ENCODE results near the gene KLHL40. TPM values are rescaled to one million over a fixed set of nuclear protein-coding genes. Genes with fewer than 3 reads are reported as not detected.

KLHL40 gene
- total RNA-seq, 1 donor from 2014 or later, result not detected

DNA sequence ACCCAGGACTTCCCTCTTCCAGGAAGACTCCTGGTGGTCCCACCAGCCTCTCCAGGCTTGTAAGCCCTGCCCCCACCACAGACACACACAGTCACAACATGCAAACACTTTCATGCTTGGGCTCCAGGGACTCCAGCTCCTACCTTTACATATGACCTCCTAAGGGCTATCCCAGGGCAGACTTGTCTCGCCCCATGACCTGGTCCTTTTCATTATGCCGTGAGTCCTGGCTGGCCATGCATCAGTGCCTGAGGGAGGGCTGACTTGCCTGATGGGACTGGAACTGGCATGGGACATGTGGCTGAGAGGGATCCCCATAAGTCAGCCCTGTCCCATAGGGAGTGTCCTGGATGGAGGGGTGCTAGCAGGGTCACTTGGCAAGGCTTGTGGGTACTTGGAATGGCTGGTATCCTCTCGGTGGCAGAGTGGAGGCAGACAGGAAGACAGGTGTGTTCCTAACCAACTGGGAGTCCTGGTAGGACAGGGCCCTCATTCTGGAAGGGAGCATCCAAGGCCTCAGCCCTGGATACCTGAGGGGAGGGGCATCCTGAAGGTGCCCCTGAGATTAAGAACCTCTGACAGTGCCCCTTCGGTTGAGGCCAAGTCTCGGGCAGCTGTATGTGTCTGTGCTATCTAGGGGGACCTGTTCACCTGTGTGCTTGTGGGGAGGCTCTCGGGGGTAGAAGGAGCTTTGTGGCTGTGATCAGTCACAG lies 17.8 kb downstream of the KLHL40 start:
- DNase-seq (ENCODE audit: low read depth in 2 of 2), result no peak

DNA sequence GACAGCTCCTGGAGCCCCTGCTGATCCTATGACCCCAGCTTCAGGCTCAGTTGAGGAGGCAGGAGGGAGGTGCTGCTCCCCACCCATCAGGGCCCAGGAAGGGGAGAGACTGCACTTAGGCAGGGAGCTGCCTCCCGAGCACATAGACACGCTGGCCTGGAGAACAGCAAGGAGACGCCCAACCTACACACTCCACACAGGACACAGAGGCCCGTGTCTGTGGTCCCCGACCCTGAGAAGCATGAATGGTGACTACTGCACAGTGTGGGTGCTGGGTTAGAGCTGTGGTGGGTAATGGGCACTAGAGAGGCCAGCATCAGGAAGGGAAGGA lies 18.3 kb downstream of the KLHL40 start:
- no peak for DNase-seq (ENCODE audit: low read depth in 2 of 2)

DNA sequence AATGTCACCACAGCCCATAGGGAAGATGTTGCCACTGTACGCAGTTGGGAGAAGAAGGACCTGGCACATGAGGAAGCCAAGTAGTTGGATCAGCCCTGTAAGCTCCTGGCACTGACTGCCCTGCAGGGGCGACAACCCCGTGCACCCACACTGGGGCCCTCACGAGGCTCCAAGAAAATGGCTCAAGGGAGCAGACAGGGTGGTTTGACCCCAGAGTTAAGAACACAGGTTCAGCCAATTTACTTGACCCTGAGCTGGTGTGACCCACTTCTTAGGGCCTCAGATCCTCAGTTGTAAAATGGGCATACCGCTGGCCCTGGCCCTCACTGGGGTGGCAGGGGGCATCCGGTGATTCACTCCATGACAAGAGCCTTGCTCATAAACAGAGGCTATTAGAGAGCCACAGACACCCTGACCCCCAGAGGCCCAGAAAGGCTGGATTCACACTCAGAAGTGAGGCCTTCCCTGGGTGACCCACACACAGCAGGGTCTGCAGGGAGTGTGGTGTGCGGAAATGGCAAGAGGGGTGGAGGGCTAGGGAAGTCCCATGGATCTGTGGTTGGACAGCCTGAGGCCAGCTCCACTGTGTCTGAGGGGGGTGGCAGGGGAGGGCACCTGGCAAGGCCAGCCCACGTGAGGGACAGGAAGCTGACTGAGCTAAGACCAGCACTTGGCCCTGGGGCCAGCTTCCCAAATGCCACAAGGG lies 19.0 kb downstream of the KLHL40 start:
- DNase-seq (ENCODE audit: low read depth in 2 of 2), result no peak

DNA sequence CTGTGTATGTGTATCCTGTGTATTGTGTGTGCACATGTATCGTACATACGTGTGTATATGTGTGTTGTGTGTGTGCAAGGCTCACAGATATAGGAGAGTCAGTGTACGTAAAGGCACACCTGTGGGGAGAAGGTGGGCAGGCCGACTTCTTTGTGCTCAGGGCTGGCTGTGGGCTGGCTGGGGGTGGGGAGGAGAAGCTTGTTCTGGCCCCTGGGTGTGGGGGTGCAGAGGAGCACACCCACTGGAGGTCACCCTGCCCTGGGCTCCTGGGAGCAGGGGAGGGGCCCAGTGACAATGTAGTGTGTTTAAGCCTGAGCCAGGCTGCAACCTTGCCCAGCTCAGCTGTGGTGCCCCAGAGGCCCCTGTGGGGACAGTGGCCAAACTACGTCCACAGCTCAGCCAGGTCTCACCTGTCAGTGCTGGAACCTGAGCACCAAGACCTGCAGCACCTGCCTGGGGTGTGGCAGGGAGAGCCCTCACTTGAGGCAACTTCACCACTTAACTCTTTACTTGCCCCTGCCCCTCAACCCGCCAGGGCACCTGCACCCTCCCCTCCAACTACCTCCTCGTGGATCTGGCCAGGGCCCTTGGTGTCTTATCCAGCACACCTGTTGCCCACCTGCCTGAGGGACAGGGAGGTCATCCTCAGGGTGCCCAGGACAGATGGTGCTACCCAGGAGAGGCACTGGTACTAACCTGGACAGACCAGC lies 19.9 kb downstream of the KLHL40 start:
- no peak for DNase-seq (ENCODE audit: low read depth in 2 of 2)

DNA sequence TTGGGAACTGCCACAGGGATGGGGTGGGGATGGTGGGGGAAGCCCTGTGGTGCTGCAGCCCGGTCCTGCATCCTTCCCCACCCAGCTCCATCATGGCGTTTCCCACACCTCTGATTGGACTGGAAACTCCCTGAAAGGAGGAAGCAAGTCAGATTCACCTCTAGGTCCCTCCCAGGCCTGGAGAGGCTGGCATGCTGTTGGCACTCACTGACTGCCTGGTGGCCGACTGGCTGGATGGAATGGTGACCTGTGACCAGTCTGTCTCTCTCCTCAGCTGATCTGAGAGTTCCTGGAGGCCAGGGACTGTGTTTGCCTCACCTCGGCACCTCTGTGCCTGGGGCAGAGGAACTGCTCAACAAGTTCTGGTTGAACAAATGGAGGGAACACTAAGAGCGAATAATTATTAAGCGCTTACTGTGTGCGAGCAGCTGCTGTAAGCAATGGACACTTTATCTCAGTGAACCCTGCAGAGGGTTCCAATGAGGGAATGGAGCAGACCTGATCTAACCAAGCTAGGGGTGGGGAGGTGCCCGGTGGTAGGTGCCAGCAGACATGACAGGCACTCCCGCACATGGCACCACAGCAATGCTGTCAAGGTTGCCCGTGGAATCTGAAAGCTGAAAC lies 20.7 kb downstream of the KLHL40 start:
- no peak for DNase-seq (ENCODE audit: low read depth in 2 of 2)

DNA sequence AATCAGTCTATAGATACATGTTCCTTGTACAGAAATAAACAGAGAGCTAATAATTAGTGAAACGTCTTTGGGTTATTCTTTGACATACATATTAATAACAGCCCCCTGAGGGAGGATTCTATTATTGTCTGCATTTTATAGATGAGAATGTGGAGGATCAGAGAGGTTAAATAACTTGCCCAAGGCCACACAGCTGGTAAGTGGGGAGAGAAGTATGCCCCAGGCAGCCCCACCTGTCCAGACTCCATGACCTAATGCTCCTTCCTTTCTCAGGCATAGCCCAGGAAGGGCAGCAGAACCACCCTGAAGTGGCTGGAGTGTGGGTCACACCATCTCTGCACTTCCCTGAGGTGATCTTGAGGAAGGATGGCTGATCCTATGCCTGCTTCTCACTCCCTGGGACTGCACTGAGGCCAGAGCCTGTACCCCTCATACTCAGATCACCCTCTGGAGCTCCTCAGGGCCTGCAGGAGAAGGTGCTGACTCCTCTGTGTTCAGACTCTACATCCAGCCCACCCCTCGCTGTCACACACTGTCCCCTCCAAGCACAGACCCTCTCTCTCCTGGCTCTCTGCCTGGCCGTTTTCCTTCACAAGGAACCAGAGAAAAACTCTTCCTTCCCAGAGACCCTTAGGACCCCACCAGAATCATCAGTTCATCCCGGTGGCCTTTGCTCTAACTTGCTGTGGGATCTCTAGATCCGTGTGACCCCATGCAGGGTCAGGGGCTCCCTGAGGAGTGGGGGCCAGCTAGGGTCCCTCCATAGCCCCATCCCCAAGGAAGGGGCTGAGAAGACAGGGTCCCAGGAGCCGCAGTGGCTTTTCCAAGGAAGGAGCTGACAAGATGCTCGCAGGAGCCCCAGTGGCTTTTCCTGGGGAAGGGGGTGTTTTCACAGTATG lies 21.6 kb downstream of the KLHL40 start:
- DNase-seq (ENCODE audit: low read depth in 2 of 2), result no peak

DNA sequence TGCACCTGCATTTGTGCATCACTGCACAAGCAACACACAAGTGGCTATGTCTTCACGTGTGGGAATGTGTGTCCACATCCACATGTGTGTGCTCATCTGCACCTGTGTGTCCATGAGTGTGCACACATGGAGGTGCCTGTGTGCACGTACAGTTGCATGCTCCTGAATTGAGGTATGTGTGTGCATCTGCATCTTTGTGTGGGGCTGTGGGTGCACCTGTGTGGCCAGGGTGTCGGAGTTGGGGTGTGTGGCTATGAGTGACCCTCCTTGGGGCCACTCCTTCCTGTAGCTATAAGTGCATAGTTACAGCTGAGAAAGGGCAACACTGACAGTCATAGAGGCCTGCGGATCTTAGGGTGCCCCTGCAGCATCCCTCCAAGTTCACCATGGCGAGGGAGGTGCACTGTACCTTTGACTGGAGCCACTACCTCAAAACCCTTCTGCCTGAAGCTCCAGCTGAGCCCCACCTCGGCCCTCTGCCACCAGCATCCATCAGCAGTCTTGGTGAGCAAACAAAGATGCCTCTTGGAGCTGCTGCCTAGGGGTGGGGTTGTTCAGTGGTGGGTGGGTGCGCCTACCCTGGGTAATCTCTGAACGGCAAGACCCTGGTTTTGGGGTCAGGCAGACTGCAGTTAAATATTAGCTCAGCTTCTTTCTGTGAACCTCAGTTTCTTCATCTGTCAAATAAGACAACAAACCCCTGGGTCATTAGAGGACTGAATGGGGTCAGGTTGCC lies 22.5 kb downstream of the KLHL40 start:
- DNase-seq (ENCODE audit: low read depth in 2 of 2), result no peak

DNA sequence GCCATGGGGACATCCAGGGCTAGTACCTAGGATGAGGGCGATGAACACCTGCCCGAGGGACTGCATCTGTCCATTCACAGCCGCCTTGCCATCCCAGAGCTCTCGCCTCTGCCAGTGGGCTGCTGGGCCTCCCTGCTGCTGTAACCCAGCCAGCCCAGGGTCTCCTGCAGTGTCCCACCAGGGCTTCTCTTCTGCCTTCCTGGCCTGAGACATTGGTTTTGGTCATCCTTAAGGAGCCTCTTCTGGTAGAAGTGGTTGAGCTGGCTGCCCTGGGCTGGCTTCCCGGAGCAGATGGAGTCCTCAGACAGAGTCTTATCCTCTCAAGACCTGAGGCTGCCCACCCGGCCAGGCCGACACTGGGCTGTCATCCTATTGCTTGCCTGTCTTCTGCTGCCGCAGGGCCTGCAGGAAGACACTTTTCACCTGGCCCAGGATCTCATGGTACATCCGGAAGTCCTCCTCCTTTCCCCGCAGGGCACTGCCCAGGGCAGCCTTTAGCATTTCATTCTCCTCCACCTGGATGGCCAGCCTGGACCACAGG lies 23.3 kb downstream of the KLHL40 start:
- no peak for DNase-seq (ENCODE audit: low read depth in 2 of 2)

DNA sequence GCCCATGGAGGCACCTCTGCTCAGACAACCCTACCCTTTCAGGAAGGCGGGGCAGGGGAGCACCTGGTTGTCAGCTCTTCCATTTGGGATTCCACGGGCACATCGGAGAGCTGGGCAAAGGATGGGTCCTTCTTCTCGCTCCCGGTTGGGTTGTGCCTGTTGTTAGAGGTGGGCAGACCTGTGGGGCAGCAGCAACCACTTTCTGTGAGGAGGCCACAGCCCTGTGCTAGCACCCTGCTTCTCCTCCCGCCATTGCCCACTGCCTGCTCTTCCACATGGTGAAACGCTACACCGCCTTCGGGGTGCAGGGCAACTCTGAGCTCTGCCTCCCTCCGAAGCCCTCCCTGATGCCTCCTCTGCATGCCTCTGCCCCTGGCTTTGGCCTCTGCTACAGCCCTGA lies 24.3 kb downstream of the KLHL40 start:
- DNase-seq (ENCODE audit: low read depth in 2 of 2), result no peak

DNA sequence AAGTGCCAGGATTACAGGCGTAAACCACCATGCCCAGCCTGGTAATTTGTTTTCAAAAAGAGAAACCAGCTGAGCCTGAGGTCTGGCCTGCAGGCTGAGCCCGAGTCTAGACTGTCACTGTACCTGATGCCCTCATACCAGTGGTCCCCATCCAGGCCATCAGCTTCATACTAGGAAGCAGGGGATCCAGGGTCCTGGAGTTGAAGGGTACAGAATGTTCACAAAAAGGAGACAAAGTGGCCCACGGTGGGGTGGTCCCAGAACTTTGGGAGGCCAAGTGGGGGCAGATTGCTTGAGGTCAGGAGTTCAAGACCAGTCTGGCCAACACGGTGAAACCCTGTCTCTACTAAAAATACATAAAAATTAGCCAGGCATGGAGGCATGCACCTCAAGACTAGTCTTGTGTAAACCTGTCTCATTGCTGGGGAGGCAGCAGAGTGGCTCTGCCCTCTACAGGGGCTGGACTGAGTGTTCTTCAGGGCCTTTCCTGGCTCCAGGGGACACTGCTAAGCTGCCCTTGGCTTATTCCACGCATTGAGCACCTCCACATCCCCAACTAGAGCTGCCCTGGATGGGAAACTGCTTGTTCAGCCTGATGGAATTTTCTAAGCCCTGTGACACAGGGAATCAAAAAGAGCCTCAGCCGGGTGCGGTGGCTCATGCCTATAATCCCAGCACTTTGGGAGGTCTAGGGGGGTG lies 25.1 kb downstream of the KLHL40 start:
- DNase-seq (ENCODE audit: low read depth in 2 of 2), result no peak

DNA sequence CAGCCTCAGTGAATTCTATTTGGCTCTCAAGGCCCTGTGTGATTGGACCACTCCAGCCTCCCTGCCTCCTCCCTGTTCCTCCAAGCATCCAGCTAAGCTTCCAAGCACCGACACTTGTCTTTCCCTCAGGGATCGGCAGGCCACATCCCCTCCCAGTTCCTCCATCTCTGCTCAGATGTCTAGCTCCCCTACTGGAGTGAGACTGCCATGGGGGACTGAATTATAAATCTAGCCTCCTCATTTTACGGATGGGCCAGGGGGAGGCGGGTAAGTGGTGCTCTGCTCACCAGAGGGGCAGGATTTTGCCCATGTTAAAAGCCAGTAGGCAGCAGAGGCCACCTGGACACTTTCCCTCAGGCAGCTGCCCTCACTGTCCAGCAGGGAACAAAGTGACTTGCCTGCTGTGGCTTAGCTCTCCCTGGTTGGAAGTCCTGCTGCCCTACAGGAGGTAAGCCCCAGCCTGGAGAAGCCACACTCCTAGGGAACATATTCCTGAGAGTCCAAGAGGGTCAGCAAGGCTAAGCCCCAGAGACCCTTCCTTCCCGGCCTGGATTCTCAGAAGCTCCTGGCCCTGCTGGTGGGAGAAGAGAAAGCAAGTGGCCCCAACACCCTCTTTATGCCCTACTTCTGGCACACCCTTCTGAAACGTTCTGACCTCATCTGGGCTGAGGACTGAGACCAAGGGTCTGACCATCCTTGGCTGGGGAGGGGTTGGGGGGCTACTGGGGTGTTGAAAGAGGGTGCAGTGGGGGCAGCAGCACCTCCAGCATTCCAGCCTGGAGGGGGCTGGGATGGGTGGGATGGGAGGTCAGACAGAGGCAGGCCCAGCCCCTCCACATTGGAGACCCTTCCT lies 26.4 kb downstream of the KLHL40 start:
- DNase-seq (ENCODE audit: low read depth in 2 of 2), result no peak

DNA sequence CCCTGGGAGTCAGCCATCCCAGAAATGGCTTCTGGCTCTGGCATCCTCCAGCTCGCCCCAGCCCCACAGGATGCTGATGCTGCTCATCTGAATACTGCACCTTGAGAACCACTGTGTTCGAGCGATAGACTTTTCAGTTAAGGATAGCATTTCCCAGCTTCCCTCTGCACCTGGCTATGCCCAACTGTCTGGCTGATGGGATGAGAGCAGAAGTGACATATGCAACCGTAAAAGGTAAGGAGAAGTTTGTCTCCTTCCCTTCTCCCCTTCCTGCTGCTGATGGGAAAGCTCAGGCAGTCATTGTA lies 27.0 kb downstream of the KLHL40 start:
- DNase-seq (ENCODE audit: low read depth in 2 of 2), result no peak

DNA sequence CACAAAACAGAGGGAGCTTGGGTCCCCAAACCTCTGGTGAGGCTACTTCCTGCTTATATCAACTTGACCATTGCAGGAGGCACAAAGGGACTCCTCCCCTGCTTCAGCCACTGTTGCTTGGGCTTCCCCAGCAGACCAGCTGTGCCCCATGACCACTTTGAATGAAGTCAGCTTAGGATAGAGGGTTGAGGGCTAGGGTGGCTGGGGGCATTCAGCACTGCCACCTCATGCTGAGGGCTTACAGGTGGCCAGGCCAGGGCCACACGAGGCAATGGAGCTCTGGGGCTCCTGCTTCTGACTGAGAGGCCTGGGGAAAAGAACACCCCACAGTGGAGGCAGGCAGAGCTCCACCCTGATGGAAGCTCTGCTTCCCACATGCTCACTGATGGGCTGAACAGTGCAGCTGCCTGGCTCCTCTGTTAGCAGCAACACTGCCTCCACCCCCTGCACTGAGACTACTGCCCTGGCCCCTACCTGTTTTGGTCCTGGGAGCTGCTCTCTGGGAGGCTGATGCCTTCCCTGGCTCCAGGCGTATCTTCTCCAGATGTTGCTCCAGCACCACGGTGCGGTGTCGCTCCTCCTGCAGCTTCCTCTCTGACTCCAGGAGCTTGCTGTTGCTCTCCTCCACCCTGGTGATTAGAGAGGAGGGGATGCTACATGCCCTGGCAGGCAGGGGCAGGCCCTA lies 27.5 kb downstream of the KLHL40 start:
- no peak for DNase-seq (ENCODE audit: low read depth in 2 of 2)

DNA sequence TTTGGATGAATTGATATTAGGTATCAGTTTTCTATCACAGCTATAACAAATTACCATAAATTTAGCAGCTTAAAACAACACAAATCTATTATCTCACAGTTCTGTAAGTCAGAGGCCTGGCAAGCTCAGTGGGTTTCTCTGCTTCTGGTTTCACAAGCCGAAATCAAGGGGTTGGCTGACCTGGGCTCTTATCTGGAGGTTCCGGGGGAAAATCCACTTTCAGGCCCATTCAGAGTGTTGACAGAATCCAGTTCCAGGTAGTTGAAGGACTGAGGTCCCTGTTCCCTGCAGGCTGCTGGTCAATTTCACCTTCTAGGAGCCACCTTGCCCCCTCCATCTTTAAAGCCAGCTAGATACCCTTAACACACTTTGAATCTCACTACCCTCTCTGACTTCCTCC lies 28.4 kb downstream of the KLHL40 start:
- no peak for DNase-seq (ENCODE audit: low read depth in 2 of 2)

DNA sequence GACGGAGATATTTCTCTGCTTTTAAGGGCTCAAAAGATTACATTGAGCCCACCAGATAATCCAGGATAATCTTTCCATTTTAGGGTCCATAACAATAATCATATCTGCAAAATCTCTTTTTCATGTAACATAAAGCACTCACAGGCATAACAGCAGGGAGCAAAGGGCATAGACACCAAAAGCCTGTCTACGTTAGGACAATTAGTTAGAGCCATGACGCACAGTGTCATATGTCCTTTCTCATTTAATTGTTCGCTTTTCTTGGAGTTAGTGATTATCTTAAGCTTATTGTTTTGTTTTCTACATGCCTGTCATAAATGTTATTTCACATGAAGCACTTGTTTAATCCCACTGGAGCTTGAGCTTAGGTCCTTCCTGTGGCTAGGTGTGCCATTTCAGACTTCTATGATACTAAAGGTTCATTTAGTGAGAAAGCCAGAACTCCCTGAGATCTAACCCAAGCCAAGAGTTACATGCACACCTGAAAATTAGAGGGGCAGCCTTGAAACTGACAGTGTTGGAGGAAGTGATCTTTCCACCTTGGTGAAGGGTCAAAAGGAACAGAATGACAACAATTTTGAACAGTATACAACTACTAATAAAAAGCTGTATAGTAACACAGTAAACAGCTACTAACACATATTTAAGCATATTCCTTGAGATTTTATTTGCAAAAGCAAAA lies 29.0 kb downstream of the KLHL40 start:
- no peak for DNase-seq (ENCODE audit: low read depth in 2 of 2)

DNA sequence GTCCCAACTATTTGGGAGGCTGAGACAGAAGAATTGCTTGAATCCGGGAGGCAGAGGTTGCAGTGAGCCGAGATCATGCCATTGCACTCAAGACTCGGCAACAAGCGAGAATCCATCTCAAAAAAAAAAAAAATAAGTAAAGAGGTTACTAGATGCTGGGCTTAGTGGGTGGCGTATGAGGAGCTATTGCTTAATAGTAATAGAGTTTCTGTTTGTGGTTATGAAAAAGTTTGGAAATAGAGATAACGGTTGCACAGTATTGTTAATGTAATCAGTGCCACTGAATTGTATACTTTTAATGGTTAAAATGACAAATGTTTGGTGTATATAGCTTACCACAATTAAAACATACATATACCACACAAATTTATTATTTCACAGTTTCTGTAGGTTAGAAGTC lies 32.0 kb downstream of the KLHL40 start:
- DNase-seq (ENCODE audit: low read depth in 2 of 2), result no peak

DNA sequence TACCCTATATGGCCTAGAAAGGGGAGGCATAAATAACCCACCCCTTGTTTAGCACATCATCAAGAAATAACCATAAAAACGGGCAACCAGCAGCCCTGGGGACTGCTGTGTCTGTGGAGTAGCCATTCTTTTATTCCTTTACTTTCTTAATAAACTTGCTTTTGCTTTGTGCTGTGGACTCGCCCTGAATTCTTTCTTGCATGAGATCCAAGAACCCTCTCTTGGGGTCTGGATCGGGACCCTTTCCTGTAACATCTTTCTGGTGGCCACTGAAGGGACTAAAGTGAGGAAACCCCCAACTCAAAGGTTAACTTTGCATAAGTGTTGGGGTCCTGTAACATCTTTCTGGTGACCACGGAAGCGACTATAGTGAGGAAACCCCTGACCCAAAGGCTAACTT lies 33.0 kb downstream of the KLHL40 start:
- DNase-seq (ENCODE audit: low read depth in 2 of 2), result no peak

DNA sequence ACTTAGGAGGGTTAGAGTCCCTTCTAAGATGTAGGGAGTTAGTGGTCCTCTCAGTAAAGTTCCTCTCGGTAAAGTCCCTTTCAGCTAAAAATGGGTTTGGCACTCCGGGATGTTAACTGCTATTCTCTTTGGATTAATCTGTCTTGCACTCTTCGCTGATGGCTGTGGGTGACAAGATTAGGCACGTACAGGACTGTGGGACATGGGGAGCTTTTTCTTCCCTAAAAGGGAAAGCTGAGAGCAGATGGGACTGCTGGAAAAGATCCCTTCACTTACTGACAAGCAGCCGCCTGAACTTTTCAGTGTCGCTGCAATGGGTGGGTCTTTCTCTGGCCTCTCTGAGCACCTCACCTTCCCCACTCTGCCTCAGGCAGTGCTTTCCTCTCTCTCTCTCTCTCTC lies 33.7 kb downstream of the KLHL40 start:
- no peak for DNase-seq (ENCODE audit: low read depth in 2 of 2)
